GM19324 (cell line): ENCODE measurements around the gene MEIOSIN.
"Not testable (repeated sequence)": the region's sequence is repeated elsewhere in the genome, so short reads cannot be mapped to it uniquely, and the experiment has no call there.

Experiments used
- ATAC-seq: cut with Tn5 transposase; IDR thresholded peaks from one replicate; pipeline ENCODE4 v1.9.1; 2021; ENCODE audit warnings: mild to moderate bottlenecking, moderate library complexity; ENCODE audit not compliant: unreplicated experiment, low FRiP score

The MEIOSIN gene

DNA sequence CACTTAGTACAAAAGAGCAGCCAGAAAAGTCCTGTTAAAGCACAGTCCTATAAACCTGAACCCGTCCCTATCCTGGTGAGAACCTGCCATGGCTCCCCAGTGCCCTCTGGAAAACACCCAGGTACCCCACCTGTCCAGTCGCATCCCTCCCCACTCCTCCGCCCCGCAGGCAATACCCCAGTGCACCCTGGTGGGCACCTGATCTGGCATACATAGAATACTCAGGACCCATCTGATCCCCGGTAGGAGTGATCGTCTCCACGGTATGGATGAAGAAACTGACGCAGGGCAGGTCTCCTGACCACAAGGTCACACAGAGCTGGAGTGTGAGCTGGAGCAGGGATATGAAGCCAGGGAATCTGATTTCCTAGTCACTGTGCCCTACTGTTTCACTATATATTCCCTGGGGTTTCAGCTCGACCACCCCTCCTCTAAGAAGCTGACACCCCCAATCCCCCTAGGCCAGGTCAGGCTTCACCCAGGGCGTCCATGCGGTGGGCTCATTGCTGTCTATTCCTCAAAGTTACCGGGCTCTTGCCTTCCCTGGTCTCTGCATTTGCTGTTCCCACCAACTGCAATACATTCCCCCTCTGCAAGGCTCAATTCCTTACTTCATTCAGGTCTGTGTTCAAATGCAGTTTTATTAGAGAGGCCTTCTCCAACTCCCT is 15.1 kb upstream of the MEIOSIN start:
- no peak for ATAC-seq

DNA sequence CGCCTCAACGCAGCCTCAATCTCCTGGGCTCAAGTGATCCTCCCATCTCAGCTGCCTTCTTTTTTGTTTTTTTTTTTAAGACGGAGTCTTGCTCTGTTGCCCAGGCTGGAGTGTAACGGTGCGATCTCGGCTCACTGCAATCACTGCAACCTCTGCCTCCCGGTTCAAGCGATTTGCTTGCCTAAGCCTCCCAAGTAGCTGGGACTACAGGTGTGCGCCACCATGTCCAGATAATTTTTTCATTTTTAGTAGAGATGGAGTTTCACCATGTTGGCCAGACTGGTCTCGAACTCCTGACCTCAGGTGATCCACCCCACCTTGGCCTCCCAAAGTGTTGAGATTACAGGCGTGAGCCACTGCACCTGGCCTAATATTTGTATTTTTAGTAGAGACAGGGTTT is 13.2 kb upstream of the MEIOSIN start:
- ATAC-seq, result not testable (repeated sequence)

DNA sequence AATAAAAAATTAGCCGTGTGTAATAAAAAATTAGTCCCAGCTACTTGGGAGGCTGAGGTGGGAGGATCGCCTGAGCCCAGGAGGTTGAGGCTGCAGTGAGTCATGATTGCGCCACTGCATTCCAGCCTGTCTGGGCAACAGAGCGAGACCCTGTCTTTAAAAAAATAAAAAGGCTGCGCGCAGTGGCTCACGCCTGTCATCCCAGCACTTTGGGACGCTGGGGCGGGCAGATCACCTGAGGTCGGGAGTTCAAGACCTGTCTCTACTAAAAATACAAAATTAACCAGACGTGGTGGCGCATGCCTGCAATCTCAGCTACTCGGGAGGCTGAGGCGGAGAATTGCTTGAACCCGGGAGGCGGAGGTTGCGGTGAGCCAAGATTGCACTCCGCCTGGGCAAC is 4.6 kb upstream of the MEIOSIN start:
- ATAC-seq, result not testable (repeated sequence)

DNA sequence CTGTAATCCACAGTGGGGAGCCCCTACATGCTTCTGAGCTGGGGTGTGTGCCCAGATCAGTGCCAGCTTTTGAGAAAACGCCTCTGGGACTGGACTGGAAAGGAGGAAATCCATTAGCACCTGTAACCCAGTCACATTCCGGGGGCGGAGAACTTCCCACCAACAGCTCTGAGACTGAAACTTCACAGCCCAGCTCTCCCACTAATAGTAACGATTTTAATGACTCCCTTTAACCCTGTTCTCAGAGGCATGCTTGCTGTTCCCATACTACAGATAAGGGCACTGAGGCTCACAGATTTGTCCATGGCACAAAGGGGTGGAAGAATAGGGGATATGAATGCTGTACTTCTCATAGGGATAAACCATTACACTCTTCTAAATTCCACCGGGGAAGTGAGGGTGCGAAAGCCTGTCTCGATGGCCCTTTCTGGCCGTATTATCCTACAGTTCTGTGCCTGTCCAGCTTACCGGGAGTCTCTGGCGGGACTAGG is 3.4 kb upstream of the MEIOSIN start:
- ATAC-seq, result no peak

DNA sequence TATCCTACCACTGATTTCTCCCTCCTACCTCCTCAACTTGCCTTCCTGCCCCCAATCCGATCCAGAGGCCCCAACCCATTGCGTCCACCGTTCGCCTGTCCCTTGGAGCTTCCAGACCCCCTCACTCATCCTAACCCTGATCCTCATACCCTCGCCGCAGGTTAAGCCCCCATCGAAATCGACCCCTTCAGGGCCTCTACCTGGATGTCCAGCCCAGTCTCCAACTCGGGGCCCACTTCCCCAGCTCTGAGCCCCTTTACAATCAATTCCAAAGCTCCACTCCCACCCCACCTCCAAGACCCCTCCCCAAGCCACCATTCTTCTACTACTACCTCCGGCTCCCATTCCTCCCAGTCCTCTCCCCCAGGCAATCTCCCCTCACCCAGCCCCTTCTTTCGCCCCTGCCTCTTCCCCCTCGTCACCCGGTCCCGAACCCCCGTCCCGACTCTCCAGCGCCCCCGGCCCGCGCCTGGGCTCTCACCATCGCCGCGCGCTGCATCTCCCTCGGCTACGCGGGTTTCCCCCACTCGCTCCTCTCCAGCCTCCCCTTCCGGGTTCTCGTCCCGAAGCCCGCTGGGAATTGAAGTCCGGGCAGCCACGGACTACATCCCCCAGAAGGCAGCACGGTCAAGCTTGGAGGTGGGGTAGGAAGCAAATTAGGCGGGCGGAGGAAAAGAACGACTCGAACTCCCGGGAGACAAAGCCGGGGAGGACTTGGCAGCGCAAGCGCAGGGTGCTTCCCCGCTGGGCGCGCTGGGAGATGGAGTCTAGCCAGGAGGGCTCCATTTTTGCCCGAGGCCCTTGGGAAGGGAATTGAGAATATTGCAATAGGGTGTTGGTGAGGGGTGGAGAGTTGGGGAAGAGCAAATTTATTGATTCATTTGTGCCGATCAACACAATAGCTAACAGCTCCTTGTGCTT is 2.6 kb upstream of the MEIOSIN start, which contains the start of gene FBXO46:
Gene FBXO46, minus strand, starts transcription at position 529 of the 921 bp plus-strand sequence. CDS start 17,401 bp downstream, outside the sequence.
- peak; percentile 94 for ATAC-seq

DNA sequence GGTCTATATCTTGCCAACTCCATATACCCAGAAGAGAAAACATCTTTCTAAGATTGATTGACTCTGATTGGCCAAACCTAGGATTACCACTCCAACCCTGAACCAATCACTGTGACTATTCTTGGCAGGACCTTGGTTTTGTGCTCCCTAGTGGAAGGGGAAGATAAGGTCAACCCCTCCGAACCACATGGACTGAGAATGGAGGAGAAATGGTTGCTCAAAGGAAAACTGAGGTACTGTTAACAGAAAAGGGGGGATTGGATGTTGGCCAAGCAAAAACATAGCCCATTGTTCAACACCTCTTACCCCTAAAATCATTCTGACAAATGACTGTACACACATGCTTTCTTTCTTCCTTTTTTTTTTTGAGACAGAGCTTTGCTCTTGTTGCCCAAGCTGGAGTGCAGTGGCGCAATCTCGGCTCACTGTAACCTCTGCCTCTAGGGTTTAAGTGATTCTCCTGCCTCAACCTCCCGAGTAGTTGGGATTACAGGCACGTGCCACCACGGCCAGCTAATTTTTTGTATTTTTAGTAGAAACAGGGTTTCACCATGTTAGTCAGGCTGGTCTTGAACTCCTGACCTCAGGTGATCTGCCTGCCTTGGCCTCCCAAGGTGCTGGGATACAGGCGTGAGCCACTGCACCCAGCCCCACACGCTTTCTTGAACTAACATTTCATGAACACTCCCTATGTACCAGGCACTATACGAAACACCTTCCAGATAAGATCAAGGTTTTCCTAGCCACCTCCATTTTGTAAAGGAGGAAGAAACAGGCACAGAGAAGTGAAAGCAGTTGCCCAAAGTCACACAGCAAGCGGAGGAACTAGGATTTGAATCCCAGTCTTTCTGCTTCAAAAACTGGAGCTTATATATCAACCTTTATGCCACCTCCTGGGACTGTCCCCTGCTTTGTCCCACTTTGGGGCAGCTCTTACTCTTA is 6.5 kb downstream of the MEIOSIN start:
- no peak for ATAC-seq

DNA sequence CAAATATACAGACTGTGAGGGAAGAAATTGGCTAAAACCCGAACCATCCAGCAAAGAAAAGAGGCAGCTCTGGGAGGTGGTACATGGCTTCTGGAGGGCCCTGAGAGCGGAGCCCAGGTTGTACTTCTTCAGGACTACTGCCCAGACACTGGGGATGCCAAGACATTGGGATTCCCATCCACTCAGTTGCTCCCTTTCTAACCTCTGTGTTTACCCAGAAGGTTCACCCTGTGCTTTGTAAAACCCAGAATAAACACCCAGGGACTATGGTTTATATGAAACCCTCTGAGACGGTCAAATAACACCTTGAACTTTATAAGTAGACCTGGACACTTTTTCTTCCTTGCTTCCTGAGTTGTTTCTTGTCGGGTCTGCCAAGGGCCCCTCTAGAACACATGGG is 9.7 kb downstream of the MEIOSIN start:
- no peak for ATAC-seq

DNA sequence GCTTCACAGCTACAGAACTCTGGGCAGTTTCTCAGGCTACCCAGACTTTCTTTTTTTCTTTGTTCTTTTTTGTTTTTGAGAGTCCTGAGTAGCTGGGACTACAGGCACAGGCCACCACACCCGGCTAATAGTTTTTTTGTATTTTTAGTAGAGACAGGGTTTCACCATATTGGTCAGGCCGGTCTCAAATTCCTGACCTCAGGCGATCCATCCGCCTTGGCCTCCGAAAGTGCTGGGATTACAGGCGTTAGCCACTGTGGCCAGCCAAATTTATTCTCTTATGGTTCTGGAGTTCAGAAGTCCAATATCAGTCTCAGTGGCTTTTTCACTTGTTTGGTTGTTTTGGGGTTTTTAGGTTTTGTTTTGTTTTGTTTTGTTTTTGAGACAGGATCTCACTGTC is 12.4 kb downstream of the MEIOSIN start:
- no peak for ATAC-seq

DNA sequence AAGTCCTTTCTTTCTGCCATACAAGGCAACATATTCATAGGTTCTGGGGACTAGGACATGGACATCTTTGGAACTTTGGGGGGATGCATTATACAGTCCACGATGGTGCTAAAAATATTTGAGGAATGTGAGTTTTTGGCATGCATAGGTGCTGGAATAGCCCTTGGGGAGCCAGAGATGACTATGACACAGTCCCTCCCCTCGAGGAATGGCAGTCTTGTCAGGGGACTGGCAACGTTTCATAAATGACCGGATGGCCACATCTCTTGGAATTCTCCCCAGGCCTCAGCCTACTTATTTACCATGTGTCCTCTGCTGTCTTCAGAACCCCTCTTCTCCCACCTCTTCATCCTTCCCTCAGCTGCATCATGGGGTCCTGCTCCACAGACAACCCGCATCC is 13.6 kb downstream of the MEIOSIN start:
- ATAC-seq, result no peak

DNA sequence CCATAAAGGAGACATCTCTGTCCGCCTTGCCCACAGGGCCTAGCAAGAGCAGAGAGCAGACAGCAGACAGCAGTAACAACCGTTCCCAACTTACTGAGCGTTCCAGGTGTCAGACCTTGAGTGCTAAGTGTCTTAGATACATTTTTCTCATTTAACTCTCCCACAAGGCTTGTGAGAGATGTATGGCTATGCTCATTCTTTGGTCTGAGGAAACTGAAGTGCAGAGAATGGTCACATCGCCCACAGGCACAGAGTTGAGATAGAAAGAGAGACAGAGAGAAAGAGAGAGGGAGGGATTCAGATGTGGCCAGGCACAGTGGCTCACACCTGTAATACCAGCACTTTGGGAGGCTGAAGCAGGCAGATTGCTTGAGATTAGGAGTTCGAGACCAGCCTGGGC is 14.3 kb downstream of the MEIOSIN start:
- no peak for ATAC-seq

DNA sequence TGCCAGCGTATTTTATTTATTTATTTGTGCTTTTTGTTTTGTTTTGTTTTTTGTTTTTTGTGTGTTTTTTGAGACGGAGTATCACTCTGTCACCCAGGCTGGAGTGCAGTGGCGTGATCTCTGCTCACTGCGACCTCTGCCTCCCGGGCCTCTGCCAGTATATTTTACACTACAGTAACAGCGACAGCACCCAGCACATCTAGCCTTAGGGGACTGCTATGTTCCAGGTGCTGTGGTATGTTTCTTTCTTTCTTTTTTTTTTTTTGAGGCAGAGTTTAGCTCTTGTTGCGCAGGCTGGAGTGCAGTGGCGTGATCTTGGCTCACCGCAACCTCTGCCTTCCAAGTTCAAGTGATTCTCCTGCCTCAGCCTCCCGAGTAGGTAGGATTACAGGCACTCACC is 18.2 kb downstream of the MEIOSIN start:
- ATAC-seq, result not testable (repeated sequence)

DNA sequence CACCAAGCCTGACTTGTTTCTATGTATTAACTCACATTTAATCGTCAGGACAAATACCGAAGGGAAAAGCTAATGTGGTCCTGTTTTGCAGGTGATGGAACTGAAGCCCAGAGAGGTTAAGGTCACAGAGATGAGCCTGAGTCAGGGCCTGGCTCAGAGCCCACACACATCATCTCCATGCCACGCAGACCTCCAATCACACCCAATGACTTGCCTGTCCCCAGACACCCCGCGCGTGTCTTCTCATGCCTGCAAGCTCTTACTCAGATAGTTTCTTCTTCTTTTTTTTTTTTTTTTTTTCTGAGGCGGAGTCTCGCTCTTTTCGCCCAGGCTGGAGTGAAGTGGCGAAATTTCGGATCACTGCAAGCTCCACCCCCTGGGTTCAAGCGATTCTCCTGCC is 19.4 kb downstream of the MEIOSIN start:
- no peak for ATAC-seq

DNA sequence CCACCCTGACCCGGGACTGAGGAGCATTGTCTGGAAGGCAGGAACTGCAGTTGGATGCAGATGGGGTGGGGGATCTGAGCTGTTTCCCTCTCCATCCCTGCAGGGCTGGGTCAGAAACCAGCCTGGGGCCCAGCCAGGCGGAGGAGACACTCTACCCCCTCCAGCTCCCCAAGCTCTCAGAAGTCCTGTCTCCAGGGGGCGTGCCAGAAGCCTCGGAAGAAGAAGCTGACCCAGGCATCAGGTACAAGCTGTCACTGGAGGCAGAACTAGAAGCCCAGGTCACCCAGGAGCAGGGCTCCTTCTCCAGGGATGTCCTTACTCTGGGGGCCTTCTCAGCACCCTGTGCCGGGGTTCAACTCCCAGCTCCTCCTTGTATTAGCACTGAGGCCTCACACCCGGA is 20.3 kb downstream of the MEIOSIN start:
- no peak for ATAC-seq

DNA sequence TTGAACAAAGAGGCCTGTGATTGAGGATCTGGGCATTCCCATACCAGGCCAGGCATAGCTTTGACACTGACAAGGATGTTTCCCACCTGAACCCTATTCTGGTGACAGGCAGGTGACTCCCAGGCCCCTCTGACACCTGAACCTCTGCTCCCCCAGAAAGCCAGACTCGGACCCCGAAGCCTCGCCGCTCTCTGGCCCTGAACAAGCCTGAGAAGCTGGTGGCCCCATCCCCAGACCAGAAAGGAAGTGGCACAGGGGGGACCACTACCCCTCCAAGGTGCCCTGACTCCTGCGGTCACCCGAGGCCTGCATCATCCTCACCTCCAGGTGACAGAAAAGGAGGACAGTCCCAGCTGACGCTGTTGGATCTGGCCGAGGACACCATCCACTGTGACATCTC is 21.1 kb downstream of the MEIOSIN start:
- ATAC-seq, result no peak

DNA sequence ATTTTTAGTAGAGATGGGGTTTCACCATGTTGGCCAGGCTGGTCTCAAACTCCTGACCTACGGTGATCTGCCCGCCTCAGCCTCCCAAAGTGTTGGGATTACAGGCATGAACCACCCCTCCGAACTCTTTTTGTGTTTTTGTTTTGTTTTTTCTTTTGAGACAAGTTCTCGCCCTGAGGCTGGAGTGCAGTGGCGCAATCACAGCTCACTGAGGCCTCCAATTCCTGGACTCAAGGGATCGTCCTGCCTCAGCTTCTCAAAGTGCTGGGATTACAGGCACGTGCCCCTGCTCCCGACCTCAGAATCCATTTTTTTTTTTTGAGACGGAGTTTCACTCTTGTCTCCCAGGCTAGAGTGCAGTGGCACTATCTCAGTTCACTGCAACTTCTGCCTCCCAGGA is 24.5 kb downstream of the MEIOSIN start:
- no peak for ATAC-seq

DNA sequence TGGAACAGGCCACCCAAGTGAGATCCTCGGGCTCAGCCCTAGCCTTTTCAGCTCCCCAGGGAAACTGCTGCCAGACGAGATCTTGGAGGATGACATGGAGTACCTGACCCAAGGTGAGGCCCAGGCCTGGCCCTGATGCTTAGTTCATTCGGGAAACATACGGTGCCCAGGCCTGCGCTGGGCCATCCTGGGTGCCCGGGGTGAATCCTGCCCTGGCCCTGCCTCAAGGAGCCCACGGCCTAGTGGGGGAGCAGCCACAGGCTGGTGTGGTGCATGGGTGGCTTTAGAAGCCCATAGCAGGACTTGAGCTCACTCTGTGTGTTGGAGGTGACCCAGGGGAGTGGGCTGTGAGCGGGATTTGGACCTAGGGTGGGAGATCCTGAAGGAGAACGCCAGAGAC is 25.7 kb downstream of the MEIOSIN start:
- no peak for ATAC-seq

DNA sequence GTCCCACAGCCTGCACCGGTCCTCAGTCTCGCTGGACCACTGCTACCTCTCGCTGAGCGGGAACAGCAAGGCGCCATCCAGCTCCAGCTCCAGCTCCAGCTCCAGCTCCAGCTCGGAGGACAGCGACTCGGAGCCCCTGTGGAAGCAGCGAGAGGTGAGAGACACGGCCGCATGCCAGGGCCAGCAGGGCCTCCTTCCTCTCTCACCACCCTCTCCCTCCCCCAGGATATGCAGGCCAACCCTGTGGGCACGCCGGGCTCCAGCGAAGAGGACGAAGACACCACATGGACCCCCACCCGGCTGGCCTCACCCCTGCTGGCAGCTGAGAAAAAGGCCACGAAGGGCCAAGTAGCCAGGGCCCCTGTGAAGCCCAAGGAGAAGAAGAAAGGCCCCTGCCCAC is 28.5 kb downstream of the MEIOSIN start:
- no peak for ATAC-seq

DNA sequence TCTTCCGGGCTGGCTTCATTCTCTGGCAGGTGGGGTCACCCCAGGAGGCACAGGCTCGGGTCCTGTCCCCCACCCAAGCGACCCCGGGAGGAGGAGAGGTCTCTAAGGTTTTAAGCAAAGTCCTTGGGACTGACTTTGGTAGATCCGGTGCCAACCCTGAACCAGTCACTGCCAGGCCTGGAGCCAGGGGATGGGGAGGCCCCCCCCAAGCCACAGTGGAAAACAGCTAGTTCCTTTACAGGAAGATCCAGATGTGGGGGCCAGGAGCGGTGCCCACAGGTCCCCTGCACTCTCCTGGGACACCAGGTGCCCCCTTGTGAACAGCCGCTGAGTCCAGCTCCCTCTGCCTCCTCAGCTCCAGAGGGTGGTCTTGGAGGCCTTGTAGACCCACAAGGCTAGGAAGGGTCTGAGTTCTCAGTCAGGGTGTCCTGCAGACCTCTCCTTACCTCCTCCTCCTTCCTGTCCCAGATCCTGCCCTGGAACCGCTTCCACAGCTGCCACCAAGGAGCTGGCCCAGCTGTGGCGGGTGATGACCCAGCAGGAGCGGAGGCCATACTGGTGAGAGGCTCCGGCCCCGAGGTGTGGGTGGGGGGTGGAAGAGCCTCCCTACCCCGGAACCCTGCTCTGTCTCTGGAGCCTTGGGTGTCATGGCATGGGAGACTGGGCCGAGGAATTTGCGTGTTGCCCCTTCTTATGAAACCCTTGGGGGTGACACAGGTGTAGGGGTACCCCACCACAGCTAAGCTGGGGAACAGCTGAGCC is 29.8 kb downstream of the MEIOSIN start:
- no peak for ATAC-seq

DNA sequence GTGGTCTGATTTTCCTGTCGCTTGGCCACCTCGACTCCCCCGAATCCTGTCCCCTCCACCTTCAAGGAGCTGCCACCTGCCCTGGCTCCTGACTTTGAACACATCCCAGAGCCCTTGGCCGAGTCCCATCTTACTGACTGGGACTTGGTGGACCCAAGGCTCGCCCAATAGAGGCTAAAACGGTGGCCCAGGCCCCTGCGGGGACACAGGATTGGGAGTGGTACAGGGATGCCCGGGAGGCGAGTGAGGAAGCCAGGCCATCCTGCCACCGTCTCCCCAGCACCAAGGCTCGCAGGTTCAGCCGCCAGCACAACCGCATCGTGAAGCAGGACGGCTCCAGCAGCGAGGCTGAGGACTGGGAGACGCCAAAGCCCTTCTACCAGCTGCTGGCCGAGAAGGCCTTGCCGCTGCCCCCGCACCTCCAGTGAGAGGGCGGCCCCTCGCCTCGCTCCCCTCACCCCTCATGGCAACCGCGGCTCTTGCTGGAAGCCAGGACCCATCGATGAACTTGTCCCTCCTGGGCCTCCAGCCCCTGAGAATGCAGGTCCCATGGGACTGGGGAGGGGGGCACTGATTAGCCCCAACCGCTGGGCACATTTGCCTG is 30.6 kb downstream of the MEIOSIN start:
- ATAC-seq, result no peak
